ENCODE data around the gene RTN4IP1.

DNA sequence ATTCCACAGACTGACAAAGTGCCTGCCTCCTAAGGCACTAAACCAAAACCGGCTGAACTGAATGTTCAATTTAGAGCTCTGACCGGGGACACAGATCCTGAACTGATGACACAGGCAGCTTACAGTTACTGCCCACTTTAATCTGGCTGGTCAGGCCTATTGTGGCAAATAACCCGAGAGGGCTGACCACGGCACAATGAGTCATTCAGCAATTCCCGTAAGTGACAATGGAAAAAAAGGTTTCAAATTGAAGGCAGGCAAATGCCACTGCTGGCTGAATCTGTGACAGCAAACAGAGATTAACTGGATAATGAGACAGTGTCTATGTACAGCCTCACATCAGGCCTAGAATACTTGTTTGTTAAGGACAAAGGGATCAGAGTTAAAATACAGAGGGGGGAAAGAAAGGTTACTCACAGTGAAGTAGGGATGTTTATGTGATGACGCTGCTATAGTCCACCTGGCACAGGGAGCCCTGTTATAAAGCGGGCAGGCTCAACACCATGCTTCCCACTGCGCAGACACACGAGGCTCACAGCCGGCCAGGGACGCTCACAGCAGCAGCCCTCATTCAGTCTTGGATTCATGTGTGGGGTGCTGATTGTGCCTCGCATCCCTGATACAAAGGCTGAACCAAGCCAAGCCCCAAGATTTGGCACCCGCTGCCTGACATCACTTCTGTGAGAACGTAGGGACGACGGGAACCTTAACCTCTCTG is 54.4 kb downstream of the RTN4IP1 start:
- TF ChIP-seq, protein P1, sequence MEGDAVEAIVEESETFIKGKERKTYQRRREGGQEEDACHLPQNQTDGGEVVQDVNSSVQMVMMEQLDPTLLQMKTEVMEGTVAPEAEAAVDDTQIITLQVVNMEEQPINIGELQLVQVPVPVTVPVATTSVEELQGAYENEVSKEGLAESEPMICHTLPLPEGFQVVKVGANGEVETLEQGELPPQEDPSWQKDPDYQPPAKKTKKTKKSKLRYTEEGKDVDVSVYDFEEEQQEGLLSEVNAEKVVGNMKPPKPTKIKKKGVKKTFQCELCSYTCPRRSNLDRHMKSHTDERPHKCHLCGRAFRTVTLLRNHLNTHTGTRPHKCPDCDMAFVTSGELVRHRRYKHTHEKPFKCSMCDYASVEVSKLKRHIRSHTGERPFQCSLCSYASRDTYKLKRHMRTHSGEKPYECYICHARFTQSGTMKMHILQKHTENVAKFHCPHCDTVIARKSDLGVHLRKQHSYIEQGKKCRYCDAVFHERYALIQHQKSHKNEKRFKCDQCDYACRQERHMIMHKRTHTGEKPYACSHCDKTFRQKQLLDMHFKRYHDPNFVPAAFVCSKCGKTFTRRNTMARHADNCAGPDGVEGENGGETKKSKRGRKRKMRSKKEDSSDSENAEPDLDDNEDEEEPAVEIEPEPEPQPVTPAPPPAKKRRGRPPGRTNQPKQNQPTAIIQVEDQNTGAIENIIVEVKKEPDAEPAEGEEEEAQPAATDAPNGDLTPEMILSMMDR (IDR thresholded peaks at IDR 0.05): no peak
- TF ChIP-seq, protein P2, sequence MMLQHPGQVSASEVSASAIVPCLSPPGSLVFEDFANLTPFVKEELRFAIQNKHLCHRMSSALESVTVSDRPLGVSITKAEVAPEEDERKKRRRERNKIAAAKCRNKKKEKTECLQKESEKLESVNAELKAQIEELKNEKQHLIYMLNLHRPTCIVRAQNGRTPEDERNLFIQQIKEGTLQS (CRISPR knock-in tag; conservative IDR thresholded peaks at IDR 0.05): no peak
- TF ChIP-seq ZNF121 (CRISPR knock-in tag; IDR thresholded peaks at IDR 0.05) (no peak), TP53 (CRISPR knock-in tag; IDR thresholded peaks at IDR 0.05) (no peak), NFATC4 (CRISPR knock-in tag; IDR thresholded peaks at IDR 0.05) (no peak), FOXP1 (CRISPR knock-in tag; IDR thresholded peaks at IDR 0.05; ENCODE audit: borderline replicate concordance) (no peak)
- TF ChIP-seq, protein P3, sequence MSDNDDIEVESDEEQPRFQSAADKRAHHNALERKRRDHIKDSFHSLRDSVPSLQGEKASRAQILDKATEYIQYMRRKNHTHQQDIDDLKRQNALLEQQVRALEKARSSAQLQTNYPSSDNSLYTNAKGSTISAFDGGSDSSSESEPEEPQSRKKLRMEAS (CRISPR knock-in tag; IDR thresholded peaks at IDR 0.05): no peak
- TF ChIP-seq, protein P4, sequence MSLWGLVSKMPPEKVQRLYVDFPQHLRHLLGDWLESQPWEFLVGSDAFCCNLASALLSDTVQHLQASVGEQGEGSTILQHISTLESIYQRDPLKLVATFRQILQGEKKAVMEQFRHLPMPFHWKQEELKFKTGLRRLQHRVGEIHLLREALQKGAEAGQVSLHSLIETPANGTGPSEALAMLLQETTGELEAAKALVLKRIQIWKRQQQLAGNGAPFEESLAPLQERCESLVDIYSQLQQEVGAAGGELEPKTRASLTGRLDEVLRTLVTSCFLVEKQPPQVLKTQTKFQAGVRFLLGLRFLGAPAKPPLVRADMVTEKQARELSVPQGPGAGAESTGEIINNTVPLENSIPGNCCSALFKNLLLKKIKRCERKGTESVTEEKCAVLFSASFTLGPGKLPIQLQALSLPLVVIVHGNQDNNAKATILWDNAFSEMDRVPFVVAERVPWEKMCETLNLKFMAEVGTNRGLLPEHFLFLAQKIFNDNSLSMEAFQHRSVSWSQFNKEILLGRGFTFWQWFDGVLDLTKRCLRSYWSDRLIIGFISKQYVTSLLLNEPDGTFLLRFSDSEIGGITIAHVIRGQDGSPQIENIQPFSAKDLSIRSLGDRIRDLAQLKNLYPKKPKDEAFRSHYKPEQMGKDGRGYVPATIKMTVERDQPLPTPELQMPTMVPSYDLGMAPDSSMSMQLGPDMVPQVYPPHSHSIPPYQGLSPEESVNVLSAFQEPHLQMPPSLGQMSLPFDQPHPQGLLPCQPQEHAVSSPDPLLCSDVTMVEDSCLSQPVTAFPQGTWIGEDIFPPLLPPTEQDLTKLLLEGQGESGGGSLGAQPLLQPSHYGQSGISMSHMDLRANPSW (CRISPR knock-in tag; conservative IDR thresholded peaks at IDR 0.05; ENCODE audit: low read depth): no peak
- TF ChIP-seq, protein P5, sequence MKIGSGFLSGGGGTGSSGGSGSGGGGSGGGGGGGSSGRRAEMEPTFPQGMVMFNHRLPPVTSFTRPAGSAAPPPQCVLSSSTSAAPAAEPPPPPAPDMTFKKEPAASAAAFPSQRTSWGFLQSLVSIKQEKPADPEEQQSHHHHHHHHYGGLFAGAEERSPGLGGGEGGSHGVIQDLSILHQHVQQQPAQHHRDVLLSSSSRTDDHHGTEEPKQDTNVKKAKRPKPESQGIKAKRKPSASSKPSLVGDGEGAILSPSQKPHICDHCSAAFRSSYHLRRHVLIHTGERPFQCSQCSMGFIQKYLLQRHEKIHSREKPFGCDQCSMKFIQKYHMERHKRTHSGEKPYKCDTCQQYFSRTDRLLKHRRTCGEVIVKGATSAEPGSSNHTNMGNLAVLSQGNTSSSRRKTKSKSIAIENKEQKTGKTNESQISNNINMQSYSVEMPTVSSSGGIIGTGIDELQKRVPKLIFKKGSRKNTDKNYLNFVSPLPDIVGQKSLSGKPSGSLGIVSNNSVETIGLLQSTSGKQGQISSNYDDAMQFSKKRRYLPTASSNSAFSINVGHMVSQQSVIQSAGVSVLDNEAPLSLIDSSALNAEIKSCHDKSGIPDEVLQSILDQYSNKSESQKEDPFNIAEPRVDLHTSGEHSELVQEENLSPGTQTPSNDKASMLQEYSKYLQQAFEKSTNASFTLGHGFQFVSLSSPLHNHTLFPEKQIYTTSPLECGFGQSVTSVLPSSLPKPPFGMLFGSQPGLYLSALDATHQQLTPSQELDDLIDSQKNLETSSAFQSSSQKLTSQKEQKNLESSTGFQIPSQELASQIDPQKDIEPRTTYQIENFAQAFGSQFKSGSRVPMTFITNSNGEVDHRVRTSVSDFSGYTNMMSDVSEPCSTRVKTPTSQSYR (CRISPR knock-in tag; IDR thresholded peaks at IDR 0.05): no peak
- TF ChIP-seq, protein P6, sequence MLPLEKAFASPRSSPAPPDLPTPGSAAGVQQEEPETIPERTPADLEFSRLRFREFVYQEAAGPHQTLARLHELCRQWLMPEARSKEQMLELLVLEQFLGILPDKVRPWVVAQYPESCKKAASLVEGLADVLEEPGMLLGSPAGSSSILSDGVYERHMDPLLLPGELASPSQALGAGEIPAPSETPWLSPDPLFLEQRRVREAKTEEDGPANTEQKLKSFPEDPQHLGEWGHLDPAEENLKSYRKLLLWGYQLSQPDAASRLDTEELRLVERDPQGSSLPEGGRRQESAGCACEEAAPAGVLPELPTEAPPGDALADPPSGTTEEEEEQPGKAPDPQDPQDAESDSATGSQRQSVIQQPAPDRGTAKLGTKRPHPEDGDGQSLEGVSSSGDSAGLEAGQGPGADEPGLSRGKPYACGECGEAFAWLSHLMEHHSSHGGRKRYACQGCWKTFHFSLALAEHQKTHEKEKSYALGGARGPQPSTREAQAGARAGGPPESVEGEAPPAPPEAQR (CRISPR knock-in tag; IDR thresholded peaks at IDR 0.05): no peak
- TF ChIP-seq, protein P7, sequence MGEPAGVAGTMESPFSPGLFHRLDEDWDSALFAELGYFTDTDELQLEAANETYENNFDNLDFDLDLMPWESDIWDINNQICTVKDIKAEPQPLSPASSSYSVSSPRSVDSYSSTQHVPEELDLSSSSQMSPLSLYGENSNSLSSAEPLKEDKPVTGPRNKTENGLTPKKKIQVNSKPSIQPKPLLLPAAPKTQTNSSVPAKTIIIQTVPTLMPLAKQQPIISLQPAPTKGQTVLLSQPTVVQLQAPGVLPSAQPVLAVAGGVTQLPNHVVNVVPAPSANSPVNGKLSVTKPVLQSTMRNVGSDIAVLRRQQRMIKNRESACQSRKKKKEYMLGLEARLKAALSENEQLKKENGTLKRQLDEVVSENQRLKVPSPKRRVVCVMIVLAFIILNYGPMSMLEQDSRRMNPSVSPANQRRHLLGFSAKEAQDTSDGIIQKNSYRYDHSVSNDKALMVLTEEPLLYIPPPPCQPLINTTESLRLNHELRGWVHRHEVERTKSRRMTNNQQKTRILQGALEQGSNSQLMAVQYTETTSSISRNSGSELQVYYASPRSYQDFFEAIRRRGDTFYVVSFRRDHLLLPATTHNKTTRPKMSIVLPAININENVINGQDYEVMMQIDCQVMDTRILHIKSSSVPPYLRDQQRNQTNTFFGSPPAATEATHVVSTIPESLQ (CRISPR knock-in tag; IDR thresholded peaks at IDR 0.05): no peak

Data from WTC11 (cell line).